ELR (cell line): ENCODE data around the gene FDX2.
"Not testable (repeated sequence)": the region's sequence is repeated elsewhere in the genome, so short reads cannot be mapped to it uniquely, and the experiment has no call there.

ENCODE experiments used
- DNase-seq: peaks from one replicate; pipeline ENCODE4 v3.0.0-alpha.2; 2015; ENCODE audit warnings: low read depth

The FDX2 gene

DNA sequence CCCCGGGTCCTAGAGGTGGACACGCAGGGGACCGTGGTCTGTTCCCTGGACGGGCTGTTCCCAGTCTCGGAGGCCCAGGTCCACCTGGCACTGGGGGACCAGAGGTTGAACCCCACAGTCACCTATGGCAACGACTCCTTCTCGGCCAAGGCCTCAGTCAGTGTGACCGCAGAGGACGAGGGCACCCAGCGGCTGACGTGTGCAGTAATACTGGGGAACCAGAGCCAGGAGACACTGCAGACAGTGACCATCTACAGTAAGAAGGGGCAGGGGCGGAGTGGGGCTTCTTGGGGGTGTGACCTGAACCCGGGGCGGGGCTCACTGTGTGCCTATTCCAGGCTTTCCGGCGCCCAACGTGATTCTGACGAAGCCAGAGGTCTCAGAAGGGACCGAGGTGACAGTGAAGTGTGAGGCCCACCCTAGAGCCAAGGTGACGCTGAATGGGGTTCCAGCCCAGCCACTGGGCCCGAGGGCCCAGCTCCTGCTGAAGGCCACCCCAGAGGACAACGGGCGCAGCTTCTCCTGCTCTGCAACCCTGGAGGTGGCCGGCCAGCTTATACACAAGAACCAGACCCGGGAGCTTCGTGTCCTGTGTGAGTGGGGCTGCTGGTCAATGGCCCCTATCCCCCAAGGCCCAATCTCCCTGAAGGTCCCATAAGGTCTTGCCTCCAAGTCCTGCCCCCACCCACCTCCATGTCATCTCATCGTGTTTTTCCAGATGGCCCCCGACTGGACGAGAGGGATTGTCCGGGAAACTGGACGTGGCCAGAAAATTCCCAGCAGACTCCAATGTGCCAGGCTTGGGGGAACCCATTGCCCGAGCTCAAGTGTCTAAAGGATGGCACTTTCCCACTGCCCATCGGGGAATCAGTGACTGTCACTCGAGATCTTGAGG, 31.5 kb downstream of the FDX2 start:
- DNase-seq: no peak

GRCh38 chr19:10283301-10284064, 32.3 kb downstream of the FDX2 start:
- no peak for DNase-seq

DNA sequence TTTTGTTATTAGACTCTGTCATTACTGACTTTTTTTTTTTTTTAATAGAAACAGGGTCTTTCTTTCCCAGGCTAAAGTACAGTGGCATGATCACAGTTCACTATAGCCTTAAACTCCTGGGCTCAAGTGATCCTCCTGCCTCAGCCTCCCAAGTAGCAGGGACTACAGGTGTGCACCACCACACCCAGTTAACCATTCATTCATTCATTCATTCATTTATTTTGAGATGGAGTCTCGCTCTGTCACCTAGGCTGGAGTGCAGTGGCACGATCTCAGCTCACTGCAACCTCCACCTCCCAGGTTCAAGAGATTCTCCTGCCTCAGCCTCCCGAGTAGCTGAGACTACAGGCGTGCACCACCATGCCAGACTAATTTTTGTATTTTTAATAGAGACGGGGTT, 33.8 kb downstream of the FDX2 start:
- not testable (repeated sequence) for DNase-seq

GRCh38 chr19:10279737-10280442, 35.9 kb downstream of the FDX2 start:
- DNase-seq: no peak

DNA sequence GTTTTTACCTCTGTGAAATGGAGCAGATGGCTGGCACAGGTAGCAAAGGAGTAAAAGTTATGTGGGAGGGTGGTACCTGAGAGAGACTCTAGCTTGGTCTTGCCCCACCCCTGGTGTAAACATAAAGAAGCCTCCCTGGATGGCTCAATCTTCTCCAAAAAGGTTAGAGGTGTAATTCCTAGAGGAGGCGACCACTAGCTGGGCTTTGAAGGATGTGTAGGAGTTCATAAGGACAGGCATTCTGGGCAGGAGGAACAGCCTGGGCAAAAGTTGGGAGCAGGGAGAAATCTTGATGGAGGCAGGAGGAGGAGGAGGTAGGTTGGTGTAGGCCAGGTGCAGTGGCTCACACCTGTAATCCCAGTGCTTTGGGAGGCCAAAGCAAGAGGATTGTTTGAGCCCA, 36.9 kb downstream of the FDX2 start:
- no peak for DNase-seq

- DNase-seq: no peak
Measured at GRCh38 chr19:10277795-10278589, 37.8 kb downstream of the FDX2 start.

- DNase-seq: no peak
Measured at GRCh38 chr19:10274589-10274988, 41.2 kb downstream of the FDX2 start.

DNA sequence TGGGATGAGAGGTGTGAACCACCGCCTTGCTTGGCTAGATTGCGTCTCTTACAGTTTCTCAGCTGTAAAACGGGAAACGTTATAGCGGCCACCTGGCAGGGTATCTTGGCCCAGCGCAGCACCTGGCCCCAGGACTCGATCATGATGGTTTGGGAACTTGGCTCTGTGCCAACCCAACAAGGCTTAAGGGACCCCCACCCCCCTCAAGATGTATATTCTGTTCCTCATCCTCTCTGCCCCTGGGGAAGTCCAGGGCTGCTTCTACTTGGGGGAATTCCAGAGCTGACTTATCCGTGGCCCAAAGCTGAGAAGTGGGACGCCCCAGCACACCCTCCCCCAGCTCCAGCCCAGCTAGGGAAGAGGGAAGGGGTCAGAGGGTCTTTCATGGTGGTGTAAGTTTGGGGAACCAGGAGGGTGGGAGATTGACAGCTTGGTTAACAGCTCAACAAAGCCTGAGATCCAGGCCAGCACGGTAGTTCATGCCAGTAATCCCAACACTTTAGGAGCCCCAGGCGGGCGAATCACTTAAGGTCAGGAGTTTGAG, 44.2 kb downstream of the FDX2 start:
- peak; percentile 68 for DNase-seq

- DNase-seq: peak; percentile 92
Measured at GRCh38 chr19:10270616-10271394, 45.0 kb downstream of the FDX2 start, which contains the start of gene ICAM1. Gene ICAM1, plus strand, starts transcription at chr19:10271120. Its CDS starts 40 bp downstream, at chr19:10271160.

DNA sequence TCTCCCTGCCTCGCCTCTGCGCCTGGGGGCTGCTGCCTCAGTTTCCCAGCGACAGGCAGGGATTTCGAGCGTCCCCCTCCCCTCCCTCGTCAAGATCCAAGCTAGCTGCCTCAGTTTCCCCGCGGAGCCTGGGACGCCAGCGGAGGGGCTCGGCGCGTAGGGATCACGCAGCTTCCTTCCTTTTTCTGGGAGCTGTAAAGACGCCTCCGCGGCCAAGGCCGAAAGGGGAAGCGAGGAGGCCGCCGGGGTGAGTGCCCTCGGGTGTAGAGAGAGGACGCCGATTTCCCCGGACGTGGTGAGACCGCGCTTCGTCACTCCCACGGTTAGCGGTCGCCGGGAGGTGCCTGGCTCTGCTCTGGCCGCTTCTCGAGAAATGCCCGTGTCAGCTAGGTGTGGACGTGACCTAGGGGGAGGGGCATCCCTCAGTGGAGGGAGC, 45.6 kb downstream of the FDX2 start:
- DNase-seq: peak; percentile 82

DNA sequence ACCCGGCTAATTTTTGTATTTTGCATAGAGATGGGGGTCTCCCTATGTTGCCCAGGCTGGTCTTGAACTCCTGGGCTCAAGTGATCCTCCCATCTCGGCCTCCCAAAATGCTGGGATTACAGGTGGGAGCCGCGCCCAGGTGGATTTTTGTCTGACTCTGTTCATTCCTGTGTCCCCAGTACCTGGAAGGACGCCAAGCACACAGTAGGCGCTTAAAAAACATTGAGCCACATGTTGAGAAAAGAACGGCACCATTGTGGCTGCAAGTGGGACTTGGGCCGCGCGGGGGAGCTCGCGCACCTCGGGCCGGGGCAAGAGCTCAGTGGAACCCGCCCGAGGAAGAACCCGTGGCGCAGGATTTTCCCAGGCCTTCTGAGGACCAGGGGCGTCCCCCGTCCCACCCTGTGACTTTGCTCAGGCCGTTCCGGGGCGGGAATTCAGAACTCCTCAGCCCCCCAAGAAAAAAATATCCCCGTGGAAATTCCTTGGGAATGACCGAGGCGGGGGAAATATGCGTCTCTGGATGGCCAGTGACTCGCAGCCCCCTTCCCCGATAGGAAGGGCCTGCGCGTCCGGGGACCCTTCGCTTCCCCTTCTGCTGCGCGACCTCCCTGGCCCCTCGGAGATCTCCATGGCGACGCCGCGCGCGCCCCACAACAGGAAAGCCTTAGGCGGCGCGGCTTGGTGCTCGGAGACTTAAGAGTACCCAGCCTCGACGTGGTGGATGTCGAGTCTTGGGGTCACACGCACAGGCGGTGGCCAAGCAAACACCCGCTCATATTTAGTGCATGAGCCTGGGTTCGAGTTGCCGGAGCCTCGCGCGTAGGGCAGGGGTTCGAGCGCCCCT, 46.3 kb downstream of the FDX2 start:
- DNase-seq: peak; percentile 87

DNA sequence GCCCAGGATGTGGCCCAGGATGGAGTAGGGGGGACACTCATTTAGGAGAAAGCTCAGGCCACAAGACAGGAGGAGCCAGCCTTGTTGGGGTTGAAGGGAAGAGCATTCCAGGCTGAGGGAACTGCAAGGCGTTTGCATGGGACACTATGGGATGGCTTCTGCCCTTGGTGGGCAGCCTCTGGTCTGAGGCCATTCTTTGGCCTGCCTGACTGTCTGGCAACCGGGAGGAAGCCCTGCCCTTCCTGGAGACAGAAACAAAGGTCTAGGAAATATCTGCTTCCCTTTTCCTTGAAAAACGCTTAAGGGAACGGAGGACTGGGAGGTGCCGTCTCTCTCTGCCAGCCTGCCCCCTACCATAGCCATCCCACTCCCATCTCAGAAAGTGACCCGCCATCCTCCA, 47.7 kb downstream of the FDX2 start:
- no peak for DNase-seq

GRCh38 chr19:10266706-10267105, 49.1 kb downstream of the FDX2 start:
- no peak for DNase-seq

GRCh38 chr19:10262771-10263170, 53.0 kb downstream of the FDX2 start:
- DNase-seq: peak; percentile 39

DNA sequence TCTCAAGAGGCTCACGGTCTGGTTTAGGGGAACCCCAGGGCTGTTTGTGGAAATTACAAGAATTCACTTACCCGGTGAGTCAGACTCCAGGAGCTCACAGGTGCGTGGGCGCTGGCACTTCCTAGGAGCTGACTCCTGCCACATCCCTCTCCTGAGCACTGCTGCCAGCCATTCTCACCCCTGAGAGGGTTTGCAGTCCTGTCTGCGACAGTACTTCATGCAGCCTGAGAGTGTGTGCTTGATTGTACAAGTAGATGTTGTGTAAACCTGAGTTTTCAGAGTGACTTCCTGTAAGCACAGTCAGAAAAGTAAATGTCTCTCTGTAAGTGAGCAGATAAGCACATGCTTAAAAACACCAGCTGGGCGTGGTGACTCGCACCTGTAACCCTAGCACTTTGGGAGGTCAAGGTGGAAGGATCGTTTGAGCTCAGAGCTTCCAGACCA, 55.7 kb downstream of the FDX2 start:
- DNase-seq: peak; percentile 35
